GM23248 (cell line): ENCODE measurements around the gene ZNF441.

Experiments
- EZH2 ChIP-seq: fragments of 200-600 bp; sonication (generic); IDR thresholded peaks from 2 replicates; pipeline ENCODE4 v1.6.1; 2018; ENCODE audit warnings: antibody characterized with exemption, mild to moderate bottlenecking; ENCODE audit not compliant: insufficient read depth, poor library complexity, severe bottlenecking
- EZH2phosphoT487 ChIP-seq: fragments of 200-600 bp; sonication (generic); IDR thresholded peaks from 2 replicates; pipeline ENCODE4 v1.6.1; 2018; ENCODE audit warnings: antibody characterized with exemption, moderate library complexity, mild to moderate bottlenecking, low read depth; ENCODE audit not compliant: insufficient read depth

- no peak for TF ChIP-seq EZH2phosphoT487
- no peak for TF ChIP-seq EZH2
Measured at GRCh38 chr19:11766597-11767591, at the start of gene ZNF441.
